ENCODE measurements around the gene TF.

The TF gene

GRCh38 chr3:133820129-133820528 lies 73.9 kb downstream of the TF start:
- DNase-seq = no peak

DNA sequence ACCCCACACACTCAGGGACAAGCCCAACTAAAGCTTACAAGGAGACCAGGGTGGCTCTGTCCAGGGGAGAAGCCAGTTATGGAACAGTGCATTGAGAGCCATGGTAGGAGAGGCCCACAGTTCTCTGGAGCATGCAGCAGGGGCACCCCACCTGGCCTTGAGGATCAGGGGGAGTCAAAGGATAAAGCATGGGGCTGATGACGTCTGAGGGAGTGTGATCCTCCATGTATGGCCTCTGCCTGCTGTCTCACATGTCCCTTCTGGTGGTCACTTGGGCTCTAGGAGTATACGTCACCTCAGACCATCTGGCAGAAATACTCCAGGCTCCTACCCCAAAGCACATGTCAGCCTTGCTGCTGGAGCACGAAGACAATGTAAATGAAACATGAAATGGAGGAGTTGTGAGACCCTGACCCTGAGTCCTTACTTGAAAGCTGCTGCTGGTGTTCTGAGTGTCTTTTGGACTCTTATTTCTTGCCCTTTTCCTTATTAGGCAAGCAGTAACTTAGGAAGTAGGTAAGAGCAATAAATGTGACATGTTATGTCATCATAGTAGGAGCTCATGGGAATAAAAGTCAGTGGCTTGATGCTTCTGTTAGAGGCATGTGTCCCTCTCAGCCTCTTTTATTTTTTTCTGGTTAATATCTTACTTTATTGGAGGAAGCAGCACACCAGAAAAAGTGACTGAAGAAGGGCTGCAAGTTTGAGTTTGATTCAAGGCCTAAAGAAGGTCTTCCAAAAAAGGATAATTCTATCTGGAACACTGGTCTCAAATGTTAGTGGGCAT lies 74.9 kb downstream of the TF start:
- no peak for DNase-seq

GRCh38 chr3:133821767-133822638 lies 75.8 kb downstream of the TF start:
- no peak for DNase-seq

DNA sequence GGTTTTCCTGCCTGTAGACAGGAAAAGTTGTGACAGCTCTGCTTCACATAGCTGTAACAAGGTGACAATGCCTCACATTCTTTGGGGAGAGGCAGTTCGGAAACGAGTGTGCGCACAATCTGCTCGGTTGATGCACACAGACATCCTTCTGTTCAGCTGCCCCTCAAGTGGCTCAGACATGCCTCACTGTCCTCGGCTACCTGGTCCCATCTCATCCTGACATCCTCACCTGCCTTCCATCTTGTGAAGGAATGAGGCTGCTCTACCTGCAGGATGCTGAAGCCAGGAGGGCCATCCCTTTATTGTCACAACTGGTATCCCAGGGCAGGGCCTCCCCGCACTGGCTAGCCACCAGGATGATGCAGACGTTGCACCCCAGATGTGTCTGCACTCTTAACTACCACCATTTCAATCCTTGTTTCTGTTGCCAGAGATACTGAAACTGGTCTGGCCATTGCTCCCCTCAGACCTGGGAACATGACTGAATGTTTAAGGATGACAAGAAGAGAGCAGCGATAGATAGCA lies 78.8 kb downstream of the TF start:
- no peak for DNase-seq

DNA sequence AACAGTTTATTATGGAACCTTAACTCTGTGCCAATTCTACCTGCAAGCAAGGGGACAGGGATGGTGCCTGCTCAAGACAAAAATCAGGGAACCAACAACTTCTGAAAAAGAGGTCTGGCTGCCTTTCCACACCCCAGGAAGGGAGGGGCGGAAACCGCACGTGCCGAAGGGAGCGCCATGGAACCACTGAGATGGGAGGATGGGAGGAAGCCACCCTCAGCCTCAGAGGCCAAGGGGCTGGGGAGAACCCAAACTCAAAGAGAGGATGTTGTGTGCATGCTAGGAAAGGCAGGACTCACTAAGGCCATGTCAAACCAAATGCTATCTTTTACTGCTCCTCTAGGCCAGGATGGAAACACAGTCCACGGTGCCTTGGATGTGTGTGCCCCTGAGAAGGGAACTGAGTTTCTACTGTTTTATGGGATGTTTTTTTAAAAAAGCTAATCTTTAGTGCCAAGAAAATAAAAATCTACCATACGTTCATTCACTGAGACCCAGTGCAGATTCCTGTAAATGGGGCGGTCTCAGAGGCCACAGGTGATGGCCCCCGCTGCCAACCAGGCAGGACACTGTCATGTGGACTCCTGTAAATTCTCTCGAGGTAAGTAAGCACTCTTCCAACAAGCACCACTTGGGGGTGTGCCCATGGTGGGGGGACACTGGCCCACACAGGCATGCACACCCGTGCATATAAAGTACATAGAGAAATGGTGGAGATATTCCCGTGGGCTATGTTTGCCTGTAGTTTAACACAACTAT lies 80.0 kb downstream of the TF start:
- DNase-seq = no peak

- no peak for DNase-seq
Observed at GRCh38 chr3:133827136-133827535, 80.9 kb downstream of the TF start.

DNA sequence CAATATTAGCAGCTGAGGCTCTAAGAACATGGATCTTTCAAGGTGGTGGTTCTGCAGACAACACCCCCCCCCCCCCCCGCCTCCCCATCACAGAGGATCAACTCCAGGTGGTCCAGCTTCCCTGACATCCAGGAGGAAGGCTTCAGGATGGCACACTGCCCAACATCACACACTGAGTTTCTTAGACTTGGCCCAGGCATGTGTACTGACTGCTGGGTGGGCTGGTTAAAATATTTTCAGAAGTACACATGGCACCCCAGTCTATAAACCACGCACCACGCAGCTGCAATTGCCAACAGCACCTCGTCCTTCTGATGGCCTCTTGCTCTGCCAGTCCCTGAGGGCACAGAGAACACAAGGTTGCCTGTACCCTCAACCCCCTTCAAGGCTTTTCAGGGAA lies 81.5 kb downstream of the TF start:
- DNase-seq = no peak

DNA sequence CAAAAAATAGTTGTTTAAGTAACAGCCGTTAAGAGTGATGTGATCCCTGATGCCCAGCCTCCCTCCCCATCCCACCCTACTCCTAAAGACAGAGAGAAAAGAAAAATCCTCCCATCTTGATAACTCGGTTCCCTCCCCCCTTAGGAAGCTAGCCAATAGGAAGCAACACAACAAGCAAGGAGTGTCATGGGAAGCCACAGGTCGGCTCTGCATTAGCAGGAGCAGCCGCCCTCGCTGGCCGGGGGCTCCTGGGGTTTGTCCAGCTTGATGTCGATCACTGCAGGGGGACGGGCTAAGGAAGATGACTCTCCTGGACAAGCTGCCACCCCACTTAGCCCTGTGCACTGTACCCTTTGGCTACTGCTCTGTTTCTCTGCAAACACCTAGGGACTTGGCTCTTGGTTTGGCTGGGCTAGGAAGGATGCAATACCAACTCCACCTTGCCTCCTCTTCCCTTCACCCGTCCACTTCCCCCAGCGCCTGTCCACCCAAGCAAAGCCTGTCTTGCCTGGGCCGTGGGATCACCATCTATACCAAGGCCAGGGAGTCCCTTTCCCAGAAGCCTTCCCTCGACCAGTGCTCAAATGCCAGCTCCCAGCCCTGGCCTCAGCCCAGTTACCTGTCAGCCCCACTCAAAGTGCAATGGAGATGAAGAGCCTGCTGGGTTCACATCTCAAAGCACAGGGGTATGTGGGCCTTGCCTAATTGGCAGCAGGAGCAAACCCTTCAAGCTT lies 82.5 kb downstream of the TF start:
- no peak for DNase-seq

DNA sequence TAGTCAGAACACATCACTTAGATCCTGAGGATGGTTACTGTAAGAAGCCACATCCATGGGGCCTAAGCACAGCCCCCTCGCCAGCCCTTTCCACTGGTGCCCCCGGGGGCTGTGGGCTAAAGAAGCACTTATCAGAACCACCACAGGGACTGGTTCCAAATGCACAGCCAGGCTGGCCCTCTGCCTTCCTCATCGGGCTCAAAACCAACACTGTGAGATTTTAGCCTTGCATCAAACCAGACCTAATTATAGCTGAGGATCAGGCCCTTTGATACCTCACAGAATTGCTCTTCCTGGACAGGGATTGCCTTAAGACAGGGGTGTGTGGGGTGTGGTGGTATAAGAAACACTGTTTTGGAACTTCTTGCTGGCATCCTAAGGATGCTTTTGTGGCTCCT lies 83.1 kb downstream of the TF start:
- DNase-seq = no peak

- no peak for DNase-seq
Observed at GRCh38 chr3:133830071-133830470, 83.9 kb downstream of the TF start.

GRCh38 chr3:133831966-133832801 lies 86.0 kb downstream of the TF start:
- no peak for DNase-seq

DNA sequence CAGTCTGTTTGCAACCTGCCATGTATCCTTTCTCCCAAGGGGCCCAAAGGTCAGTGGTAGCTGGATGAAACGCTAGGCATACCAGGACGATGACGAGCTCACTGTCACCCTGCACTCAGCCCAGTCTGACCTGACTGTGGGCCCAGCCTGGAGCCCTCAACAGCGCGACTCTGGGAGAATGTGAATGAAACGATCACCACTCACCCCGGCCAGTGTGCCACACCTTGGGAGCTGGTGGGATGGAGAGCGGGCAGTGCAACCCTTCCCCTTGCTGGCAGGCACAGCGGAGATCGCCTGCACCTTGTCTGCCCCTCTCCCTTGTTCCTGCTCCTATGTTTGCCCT lies 86.6 kb downstream of the TF start:
- no peak for DNase-seq

- DNase-seq = no peak
Observed at GRCh38 chr3:133833267-133833666, 87.1 kb downstream of the TF start.

GRCh38 chr3:133833880-133834620 lies 87.9 kb downstream of the TF start:
- DNase-seq = no peak

DNA sequence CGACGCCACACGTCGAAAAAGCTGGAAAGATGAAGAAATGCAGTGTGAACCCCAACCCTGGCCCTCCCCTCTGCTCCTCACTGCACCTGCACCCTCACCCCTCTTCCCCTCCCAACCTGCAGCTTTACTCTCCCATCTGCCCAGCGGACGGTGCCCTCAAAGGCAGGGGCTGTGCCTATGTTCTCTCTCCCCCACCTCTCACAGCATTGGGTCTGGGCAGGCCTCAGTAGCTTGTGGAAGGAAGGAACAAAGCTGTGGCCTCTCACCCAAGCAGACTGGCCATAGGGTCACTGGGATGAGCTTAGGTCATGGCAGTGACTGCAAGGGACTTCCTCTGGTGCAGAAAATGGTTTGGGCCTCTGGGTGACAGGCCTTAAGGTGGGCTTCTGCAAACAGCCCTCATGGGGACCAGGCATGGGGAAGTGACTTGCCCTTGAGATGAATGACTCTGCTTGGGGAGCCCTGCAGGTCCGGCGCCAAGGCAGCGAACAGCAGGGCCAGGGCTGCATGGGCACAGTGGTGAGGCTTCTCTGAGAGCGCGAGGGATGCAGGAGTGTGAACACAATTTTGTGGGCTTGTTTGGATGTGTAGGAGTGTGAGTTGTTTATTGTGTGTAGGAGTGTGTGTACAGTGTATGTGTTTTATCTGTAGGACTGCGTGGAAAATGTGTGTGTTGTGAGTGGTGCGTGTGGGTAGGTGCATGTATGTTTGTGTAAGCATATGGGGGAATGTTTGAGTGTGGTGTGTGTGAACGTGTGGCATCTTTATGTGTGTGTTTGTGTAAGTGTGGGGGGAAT lies 88.6 kb downstream of the TF start:
- DNase-seq = no peak

DNA sequence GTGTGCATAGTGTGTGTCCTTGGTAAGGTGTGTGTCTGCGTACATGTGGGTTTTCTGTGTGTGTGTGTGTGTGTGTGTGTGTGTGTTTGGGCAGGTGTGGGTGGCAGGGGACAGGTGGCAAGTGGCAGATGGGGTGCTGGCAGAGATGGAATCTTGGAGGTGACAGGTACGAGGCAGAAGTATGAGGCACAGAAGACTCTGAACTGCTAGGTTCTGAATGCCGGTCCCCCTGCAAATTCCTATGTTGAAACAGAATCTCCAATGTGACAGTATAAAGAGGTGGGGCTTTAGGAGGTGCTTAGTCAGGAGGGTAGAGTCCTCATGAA lies 89.2 kb downstream of the TF start:
- no peak for DNase-seq

- DNase-seq = no peak
Observed at GRCh38 chr3:133835961-133836360, 89.8 kb downstream of the TF start.

GRCh38 chr3:133836497-133837158 lies 90.4 kb downstream of the TF start:
- DNase-seq = no peak

- DNase-seq = peak; percentile 34
Observed at GRCh38 chr3:133837487-133838295, 91.5 kb downstream of the TF start.
